ENCODE data around the gene LAX1.

The LAX1 gene

DNA sequence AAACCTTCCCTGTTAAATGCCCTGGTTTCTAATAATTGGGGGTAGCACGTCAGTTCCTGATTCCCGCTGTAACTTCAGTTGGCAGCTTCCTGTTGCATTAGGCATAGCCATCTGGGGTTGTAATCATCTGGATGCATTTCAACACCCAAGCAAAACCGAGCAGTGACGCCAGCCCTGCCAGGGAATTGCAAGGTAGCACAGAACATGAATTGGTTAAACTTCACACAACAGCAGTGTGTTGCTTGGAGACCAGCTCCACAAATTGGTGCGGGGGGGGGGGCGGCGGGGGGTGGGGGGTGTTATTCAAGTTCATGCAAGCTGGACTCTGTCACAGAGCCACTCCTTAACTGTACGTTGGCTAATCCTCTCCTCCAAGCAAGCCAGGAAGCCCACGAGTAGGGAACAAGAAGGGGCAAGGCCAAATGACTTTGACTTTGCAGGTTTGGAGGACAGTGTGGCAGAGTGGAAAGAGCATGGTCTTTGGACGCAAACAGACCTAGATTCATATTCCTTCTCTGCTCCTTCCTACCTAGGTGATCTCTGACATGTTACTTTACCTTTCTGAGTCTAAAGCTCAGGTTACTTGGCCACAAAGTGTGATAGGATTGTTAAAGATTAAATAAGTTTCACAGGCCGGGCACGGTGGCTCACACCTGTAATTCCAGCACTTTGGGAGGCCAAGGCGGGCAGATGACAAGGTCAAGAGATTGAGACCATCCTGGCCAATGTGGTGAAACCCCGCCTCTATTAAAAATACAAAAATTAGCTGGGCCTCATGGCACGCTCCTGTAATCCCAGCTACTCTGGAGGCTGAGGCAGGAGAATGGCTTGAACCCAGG, 4.7 kb downstream of the LAX1 start:
- Histone ChIP-seq H3K4me3 (ENCODE audit: low read depth, low read length) (no peak overlapping the region), H3K27me3 (ENCODE audit: insufficient read depth, low read length) (peaks cover 2% of the 10 kb centered on the region; the same call in 1 of the 2 replicates), H3K27ac (ENCODE audit: low read depth, low read length) (no peak overlapping the region), H3K79me2 (ENCODE audit: control insufficient read depth, insufficient read depth, low read length, unreplicated experiment) (no peaks in the 10 kb centered on the region), H2AFZ (ENCODE audit: low read length, unreplicated experiment) (no peak overlapping the region), H3K4me1 (ENCODE audit: control insufficient read depth, insufficient read depth, low read length, unreplicated experiment) (no peaks in the 10 kb centered on the region), H3K36me3 (ENCODE audit: insufficient read depth, low read length) (no peaks in the 10 kb centered on the region)

DNA sequence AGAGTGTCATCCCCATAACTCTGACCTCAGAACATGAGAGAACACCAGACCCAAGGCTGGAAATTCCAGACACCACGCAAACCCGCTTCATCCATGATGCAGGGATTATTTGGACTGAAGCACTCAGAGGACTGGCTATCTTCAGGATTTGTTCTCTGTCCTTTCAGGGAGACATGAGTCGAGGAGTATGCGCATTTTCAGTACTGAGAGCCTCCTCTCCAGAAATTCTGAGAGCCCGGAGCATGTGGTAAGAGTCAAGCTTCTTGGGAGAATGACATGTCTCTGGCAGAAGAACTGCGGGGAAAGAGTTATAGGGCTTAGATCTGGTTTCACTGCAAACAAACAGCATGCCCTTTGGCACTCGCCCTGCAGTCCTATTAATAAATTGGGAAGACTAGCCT, 6.9 kb downstream of the LAX1 start:
- H3K27ac ChIP-seq (ENCODE audit: low read depth, low read length) = no peak overlapping the region
- H3K36me3 ChIP-seq (ENCODE audit: insufficient read depth, low read length) = no peaks in the 10 kb centered on the region

DNA sequence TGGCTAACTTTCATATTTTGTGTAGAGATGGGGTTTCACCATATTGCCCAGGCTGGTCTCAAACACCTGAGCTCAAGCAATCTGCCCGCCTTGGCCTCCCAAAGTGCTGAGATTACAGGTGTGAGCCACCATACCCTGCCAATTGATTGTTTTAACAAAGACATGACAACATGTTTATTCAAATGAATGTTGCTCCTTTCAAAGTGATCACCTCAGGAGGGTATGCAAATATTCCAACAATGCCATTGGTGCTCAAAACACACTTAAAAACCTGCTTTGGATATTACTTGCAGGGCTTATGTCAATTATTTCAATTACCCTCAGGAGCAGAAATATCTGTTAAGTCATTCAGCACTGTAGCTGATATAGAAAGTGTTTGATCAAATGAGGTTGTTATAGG, 7.9 kb downstream of the LAX1 start:
- Histone ChIP-seq H3K79me2 (ENCODE audit: control insufficient read depth, insufficient read depth, low read length, unreplicated experiment) (no peaks in the 10 kb centered on the region), H3K36me3 (ENCODE audit: insufficient read depth, low read length) (no peaks in the 10 kb centered on the region), H3K27ac (ENCODE audit: low read depth, low read length) (no peak overlapping the region), H3K4me3 (ENCODE audit: low read depth, low read length) (no peak overlapping the region), H3K4me1 (ENCODE audit: control insufficient read depth, insufficient read depth, low read length, unreplicated experiment) (no peaks in the 10 kb centered on the region), H3K27me3 (ENCODE audit: insufficient read depth, low read length) (no peaks in the 10 kb centered on the region; the same call in 1 of the 2 replicates), H2AFZ (ENCODE audit: low read length, unreplicated experiment) (no peak overlapping the region)

More for the DNA sequence above, 6.9 kb downstream of the LAX1 start:
- Histone ChIP-seq H3K79me2 (ENCODE audit: control insufficient read depth, insufficient read depth, low read length, unreplicated experiment) (no peaks in the 10 kb centered on the region), H3K4me1 (ENCODE audit: control insufficient read depth, insufficient read depth, low read length, unreplicated experiment) (no peaks in the 10 kb centered on the region), H2AFZ (ENCODE audit: low read length, unreplicated experiment) (no peak overlapping the region), H3K4me3 (ENCODE audit: low read depth, low read length) (no peak overlapping the region), H3K27me3 (ENCODE audit: insufficient read depth, low read length) (no peaks in the 10 kb centered on the region; the same call in 1 of the 2 replicates)

DNA sequence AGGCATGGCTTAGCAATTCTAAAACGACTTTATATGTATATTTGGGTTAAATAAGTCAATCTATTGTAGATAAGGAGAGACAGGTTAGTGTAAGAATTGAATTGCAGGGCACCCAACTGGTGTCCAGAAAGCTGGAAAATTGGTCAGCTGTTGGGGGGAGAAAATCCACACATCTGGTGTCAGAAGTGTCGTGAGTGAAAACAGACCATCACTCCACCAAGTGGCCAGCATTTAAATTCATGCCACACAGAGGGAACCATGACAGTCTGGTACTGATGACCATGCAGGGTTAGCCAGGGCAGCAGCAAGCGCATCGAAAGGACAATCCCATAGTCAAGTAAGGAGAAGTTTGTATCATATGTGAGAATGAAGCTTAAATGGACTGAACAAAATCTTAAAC, 11.7 kb downstream of the LAX1 start:
- Histone ChIP-seq H3K4me1 (ENCODE audit: control insufficient read depth, insufficient read depth, low read length, unreplicated experiment) (no peaks in the 10 kb centered on the region), H3K79me2 (ENCODE audit: control insufficient read depth, insufficient read depth, low read length, unreplicated experiment) (no peaks in the 10 kb centered on the region), H3K27me3 (ENCODE audit: insufficient read depth, low read length) (no peaks in the 10 kb centered on the region; the same call in 1 of the 2 replicates), H3K4me3 (ENCODE audit: low read depth, low read length) (no peak overlapping the region), H2AFZ (ENCODE audit: low read length, unreplicated experiment) (no peak overlapping the region), H3K36me3 (ENCODE audit: insufficient read depth, low read length) (no peaks in the 10 kb centered on the region), H3K27ac (ENCODE audit: low read depth, low read length) (no peak overlapping the region)

DNA sequence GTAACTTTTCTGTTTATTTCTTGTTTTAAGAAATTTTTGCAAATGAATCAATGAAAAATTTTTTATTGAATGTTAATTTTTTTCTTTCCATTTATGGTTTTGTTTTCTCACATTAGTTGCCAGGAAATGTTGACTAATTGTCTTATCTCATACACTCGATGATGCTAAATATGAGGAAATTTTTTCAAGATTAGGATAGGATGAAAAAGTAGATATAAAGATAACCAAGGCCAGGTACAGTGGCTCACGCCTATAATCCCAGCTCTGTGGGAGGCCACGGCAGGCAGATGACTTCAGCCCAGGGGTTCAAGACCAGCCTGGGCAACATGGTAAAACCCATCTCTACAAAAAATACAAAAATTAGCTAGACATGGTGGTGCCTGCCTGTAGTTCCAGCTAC, 12.6 kb downstream of the LAX1 start:
- Histone ChIP-seq H3K4me3 (ENCODE audit: low read depth, low read length) (no peak overlapping the region), H3K36me3 (ENCODE audit: insufficient read depth, low read length) (no peaks in the 10 kb centered on the region), H3K27ac (ENCODE audit: low read depth, low read length) (no peak overlapping the region), H3K27me3 (ENCODE audit: insufficient read depth, low read length) (no peaks in the 10 kb centered on the region), H3K4me1 (ENCODE audit: control insufficient read depth, insufficient read depth, low read length, unreplicated experiment) (no peaks in the 10 kb centered on the region), H3K79me2 (ENCODE audit: control insufficient read depth, insufficient read depth, low read length, unreplicated experiment) (no peaks in the 10 kb centered on the region), H2AFZ (ENCODE audit: low read length, unreplicated experiment) (no peak overlapping the region)

DNA sequence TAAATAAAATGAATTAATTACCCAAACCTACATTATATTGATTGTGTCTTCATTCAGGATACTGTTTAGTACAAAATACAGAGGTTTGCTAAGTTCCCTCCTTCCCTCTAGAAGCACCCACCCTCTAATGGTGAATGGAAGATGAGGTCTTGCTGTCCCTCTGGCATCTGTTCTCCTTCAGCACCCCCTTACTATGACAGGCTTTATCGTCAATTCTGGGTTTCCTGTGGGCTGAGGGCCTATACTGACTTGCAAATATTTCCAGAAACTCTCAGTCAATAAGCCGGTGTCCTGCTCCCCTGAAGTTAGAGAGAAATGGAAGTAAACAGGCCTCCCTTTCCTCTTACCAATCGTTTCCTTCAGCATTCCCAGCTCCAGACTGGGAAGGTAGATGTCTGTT, 13.2 kb downstream of the LAX1 start:
- no peaks in the 10 kb centered on the region for H3K27me3 ChIP-seq (ENCODE audit: insufficient read depth, low read length)
- no peak overlapping the region for H2AFZ ChIP-seq (ENCODE audit: low read length, unreplicated experiment)
- H3K36me3 ChIP-seq (ENCODE audit: insufficient read depth, low read length) = no peaks in the 10 kb centered on the region
- no peak overlapping the region for H3K4me3 ChIP-seq (ENCODE audit: low read depth, low read length)
- H3K79me2 ChIP-seq (ENCODE audit: control insufficient read depth, insufficient read depth, low read length, unreplicated experiment) = no peaks in the 10 kb centered on the region
- no peak overlapping the region for H3K27ac ChIP-seq (ENCODE audit: low read depth, low read length)
- no peaks in the 10 kb centered on the region for H3K4me1 ChIP-seq (ENCODE audit: control insufficient read depth, insufficient read depth, low read length, unreplicated experiment)

DNA sequence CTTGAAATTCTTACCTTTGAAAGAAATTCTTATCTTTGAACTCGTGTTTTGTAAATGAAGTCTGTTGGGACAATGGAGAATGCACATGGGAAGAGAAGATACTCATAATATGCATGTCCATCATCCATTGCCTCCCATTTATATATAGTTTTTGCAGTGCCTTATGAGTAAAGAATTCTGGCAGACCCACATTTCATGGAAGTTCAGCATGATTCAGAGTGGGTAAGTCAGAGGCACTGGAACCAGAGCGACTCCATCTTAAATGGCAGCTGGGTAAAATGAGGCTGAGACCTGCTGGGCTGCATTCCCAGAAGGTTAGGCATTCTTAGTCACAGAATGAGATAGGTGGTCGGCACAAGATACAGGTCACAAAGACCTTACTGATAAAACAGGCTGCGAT, 13.8 kb downstream of the LAX1 start:
- H3K4me1 ChIP-seq (ENCODE audit: control insufficient read depth, insufficient read depth, low read length, unreplicated experiment) = no peaks in the 10 kb centered on the region
- no peak overlapping the region for H2AFZ ChIP-seq (ENCODE audit: low read length, unreplicated experiment)
- no peaks in the 10 kb centered on the region for H3K36me3 ChIP-seq (ENCODE audit: insufficient read depth, low read length)
- no peak overlapping the region for H3K4me3 ChIP-seq (ENCODE audit: low read depth, low read length)
- no peaks in the 10 kb centered on the region for H3K79me2 ChIP-seq (ENCODE audit: control insufficient read depth, insufficient read depth, low read length, unreplicated experiment)
- H3K27ac ChIP-seq (ENCODE audit: low read depth, low read length) = no peak overlapping the region
- no peaks in the 10 kb centered on the region for H3K27me3 ChIP-seq (ENCODE audit: insufficient read depth, low read length)

DNA sequence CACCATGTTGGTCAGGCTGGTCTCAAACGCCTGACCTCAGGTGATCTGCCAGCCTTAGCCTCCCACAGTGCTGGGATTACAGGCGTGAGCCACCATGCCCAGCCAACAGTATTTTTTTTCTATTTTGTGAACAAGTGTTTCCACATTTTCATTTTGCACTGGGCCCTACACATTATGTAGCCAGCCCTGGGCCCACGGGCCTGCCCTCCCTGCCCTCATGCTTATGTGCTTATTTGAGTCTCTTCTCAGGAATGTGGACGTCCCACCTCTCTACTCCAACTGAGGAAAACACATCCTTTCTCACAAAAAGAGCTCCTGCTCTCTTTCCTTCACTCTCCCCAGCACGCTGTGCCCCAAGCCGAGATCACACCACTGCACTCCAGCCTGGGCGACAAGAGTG, 17.0 kb downstream of the LAX1 start:
- H3K4me1 ChIP-seq (ENCODE audit: control insufficient read depth, insufficient read depth, low read length, unreplicated experiment) = no peaks in the 10 kb centered on the region
- H3K27me3 ChIP-seq (ENCODE audit: insufficient read depth, low read length) = no peaks in the 10 kb centered on the region
- no peak overlapping the region for H3K27ac ChIP-seq (ENCODE audit: low read depth, low read length)
- no peaks in the 10 kb centered on the region for H3K36me3 ChIP-seq (ENCODE audit: insufficient read depth, low read length)
- no peak overlapping the region for H3K4me3 ChIP-seq (ENCODE audit: low read depth, low read length)
- H2AFZ ChIP-seq (ENCODE audit: low read length, unreplicated experiment) = no peak overlapping the region
- H3K79me2 ChIP-seq (ENCODE audit: control insufficient read depth, insufficient read depth, low read length, unreplicated experiment) = no peaks in the 10 kb centered on the region

DNA sequence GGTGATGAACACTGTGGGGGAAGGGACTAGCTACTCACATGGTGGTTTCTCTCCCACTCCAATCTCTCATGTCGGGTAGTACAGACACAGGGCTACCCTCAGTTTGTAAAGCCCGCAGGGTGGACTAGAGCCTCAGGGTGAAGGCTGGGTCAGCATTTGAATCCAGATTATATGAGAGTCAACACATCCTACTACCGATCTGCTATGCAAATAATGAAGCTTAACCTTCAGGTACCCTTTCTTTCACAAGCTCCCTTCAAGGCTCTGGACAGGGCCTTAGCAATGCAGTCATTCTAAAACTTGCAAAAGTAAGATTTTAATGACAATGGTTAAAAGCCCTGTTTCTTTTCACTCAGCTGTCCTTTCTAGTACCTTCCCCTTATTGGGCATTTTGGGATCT, 25.0 kb downstream of the LAX1 start:
- Histone ChIP-seq H3K4me3 (ENCODE audit: low read depth, low read length) (no peak overlapping the region), H3K79me2 (ENCODE audit: control insufficient read depth, insufficient read depth, low read length, unreplicated experiment) (no peaks in the 10 kb centered on the region), H3K27ac (ENCODE audit: low read depth, low read length) (no peak overlapping the region), H3K4me1 (ENCODE audit: control insufficient read depth, insufficient read depth, low read length, unreplicated experiment) (no peaks in the 10 kb centered on the region), H2AFZ (ENCODE audit: low read length, unreplicated experiment) (no peak overlapping the region), H3K36me3 (ENCODE audit: insufficient read depth, low read length) (no peaks in the 10 kb centered on the region), H3K27me3 (ENCODE audit: insufficient read depth, low read length) (no peaks in the 10 kb centered on the region)

DNA sequence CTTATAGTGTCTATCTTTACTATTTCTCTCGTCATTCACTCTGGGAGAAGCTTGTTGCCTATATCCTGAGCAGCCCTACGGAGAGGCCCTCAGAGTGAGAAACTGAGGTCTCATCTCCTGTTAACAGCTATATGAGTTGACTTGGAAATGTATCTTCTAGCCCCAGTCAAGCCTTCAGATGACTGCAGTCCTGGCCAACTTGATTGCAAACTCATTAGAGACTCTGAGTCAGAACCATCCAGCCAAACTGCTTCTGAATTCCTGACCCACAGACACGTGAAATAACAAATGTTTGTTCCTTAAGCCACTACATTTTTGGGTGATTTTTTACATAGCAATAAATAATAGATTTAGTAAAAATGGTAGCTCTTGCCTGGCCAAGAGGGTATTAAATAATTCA, 26.5 kb downstream of the LAX1 start:
- Histone ChIP-seq H3K36me3 (ENCODE audit: insufficient read depth, low read length) (peaks cover 2% of the 10 kb centered on the region; the same call in 1 of the 2 replicates), H3K4me1 (ENCODE audit: control insufficient read depth, insufficient read depth, low read length, unreplicated experiment) (no peaks in the 10 kb centered on the region), H3K79me2 (ENCODE audit: control insufficient read depth, insufficient read depth, low read length, unreplicated experiment) (peaks cover 7% of the 10 kb centered on the region), H3K27ac (ENCODE audit: low read depth, low read length) (no peak overlapping the region), H2AFZ (ENCODE audit: low read length, unreplicated experiment) (no peak overlapping the region), H3K27me3 (ENCODE audit: insufficient read depth, low read length) (no peaks in the 10 kb centered on the region), H3K4me3 (ENCODE audit: low read depth, low read length) (no peak overlapping the region)

DNA sequence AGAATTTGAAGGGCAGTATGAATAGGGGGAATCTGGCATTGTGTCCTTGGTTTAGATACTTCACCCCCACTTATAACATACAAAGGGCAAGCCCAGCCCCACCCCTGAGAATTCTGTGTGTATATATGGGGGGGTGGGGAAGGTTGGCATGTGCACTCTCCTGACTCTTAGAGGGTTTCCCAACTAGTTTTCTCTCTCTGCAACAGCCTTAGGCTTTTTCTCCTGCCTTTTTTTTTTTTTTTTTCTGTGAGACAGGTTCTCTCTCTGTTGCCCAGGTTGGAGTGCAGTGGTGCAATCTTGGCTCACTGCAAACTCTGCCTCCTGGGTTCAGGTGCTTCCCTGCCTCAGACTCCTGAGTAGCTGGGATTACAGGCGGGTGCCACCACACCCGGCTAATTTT, 27.5 kb downstream of the LAX1 start:
- no peak overlapping the region for H3K4me3 ChIP-seq (ENCODE audit: low read depth, low read length)
- no peaks in the 10 kb centered on the region for H3K27me3 ChIP-seq (ENCODE audit: insufficient read depth, low read length)
- no peak overlapping the region for H3K27ac ChIP-seq (ENCODE audit: low read depth, low read length)
- peaks cover 12% of the 10 kb centered on the region for H3K36me3 ChIP-seq (ENCODE audit: insufficient read depth, low read length)
- peaks cover 9% of the 10 kb centered on the region for H3K4me1 ChIP-seq (ENCODE audit: control insufficient read depth, insufficient read depth, low read length, unreplicated experiment)
- H2AFZ ChIP-seq (ENCODE audit: low read length, unreplicated experiment) = no peak overlapping the region
- H3K79me2 ChIP-seq (ENCODE audit: control insufficient read depth, insufficient read depth, low read length, unreplicated experiment) = peaks cover 16% of the 10 kb centered on the region
